GM12878 (cell line): ENCODE results near the gene CHD1L. TPM values are rescaled to one million over a fixed set of nuclear protein-coding genes. Genes with fewer than 3 reads are reported as not detected.

Experiments used
- ATAC-seq: fragments of 200-7000 bp; cut with Tn5 transposase; 3 replicates; pipeline ENCODE4 v1.9.1; 2020; ENCODE audit warnings: mild to moderate bottlenecking, moderate library complexity
- BruUV-seq: library from RNA; stranded (reverse); fragments of 400-500 nt; replicated peaks from 2 replicates; lab custom pipeline; 2021; lab: Mats Ljungman, UMichigan
- CTCF ChIA-PET: fragments of 300-600 bp; sonication (Branson Sonifier 250); formaldehyde crosslinking; extraction: SDS; loops from one replicate; lab custom pipeline; 2021; ENCODE audit warnings: inconsistent platforms; lab: Yijun Ruan, JAX
- POLR2A ChIA-PET: fragments of 350-600 bp; formaldehyde crosslinking; extraction: SDS; loops from one replicate; lab custom pipeline; 2021; ENCODE audit warnings: inconsistent platforms; lab: Charles Lee
- RAD21 ChIA-PET: fragments of 300-600 bp; sonication (Branson Sonifier 250); formaldehyde crosslinking; loops from one replicate; lab custom pipeline; 2023; ENCODE audit warnings: antibody characterized with exemption; ENCODE audit not compliant: unreplicated experiment; lab: Charles Lee
- SMC1A ChIA-PET: fragments of 300-600 bp; sonication (Branson Sonifier 250); formaldehyde crosslinking; loops from one replicate; lab custom pipeline; 2023; ENCODE audit not compliant: unreplicated experiment, uncharacterized antibody; lab: Charles Lee
- DNase-seq: peaks from one replicate; pipeline ENCODE4 v3.0.0-alpha.2; 2011; ENCODE audit warnings: low read depth, low spot score
- FAIRE-seq: peaks from 3 replicates; lab custom pipeline; 2011; peaks lifted over from hg19 to GRCh38; lab: Jason Lieb, UNC
- H2AFZ ChIP-seq: 2 replicates; pipeline ENCODE4 v1.6.0; 2011; ENCODE audit warnings: low read depth, low read length, control low read depth; ENCODE audit not compliant: control insufficient read depth
- H3K27ac ChIP-seq: 2 replicates; pipeline ENCODE4 v1.5.1; 2011; ENCODE audit warnings: control low read depth; ENCODE audit not compliant: control insufficient read depth, insufficient read depth
- H3K27me3 ChIP-seq, 2 experiments: replicated peaks in 1 of 2; 2 replicates each; pipeline versions ENCODE4 v1.6.0 to v1.6.1; 2011; ENCODE audit warnings: low read length in 1 of 2; ENCODE audit not compliant: control insufficient read depth in 2 of 2, insufficient read depth in 2 of 2
- H3K36me3 ChIP-seq, 2 experiments: 2 replicates each; pipeline ENCODE4 v1.5.1; 2011; ENCODE audit warnings: low read length in 1 of 2; ENCODE audit not compliant: control insufficient read depth in 2 of 2, insufficient read depth in 2 of 2
- H3K4me1 ChIP-seq: 2 replicates; pipeline ENCODE4 v1.6.1; 2011; ENCODE audit warnings: mild to moderate bottlenecking, low read length, moderate library complexity, mixed read lengths; ENCODE audit not compliant: control insufficient read depth, insufficient read depth
- H3K4me2 ChIP-seq: 2 replicates; pipeline ENCODE4 v1.6.0; 2011; ENCODE audit warnings: control low read depth; ENCODE audit not compliant: control insufficient read depth, insufficient read depth
- H3K4me3 ChIP-seq: fragments of 200-600 bp; sonication (generic); 2 replicates; pipeline ENCODE4 v1.5.1; 2016
- H3K79me2 ChIP-seq: 2 replicates; pipeline ENCODE4 v1.6.0; 2011; ENCODE audit warnings: low read length; ENCODE audit not compliant: control insufficient read depth, insufficient read depth
- H3K9ac ChIP-seq: 2 replicates; pipeline ENCODE4 v1.8.0; 2011; ENCODE audit warnings: low read length, control low read depth, mixed read lengths; ENCODE audit not compliant: control insufficient read depth, insufficient read depth
- H3K9me3 ChIP-seq: replicated peaks from 3 replicates; pipeline ENCODE4 v1.5.1; 2011; ENCODE audit warnings: mild to moderate bottlenecking, low read length; ENCODE audit not compliant: control insufficient read depth, insufficient read depth
- H4K20me1 ChIP-seq: 2 replicates; pipeline ENCODE4 v1.6.0; 2011; ENCODE audit not compliant: control insufficient read depth, insufficient read depth
- ATF3 ChIP-seq: IDR thresholded peaks from 2 replicates; pipeline ENCODE4 v1.6.1; 2011; ENCODE audit warnings: low read depth, mild to moderate bottlenecking, low read length, moderate library complexity, borderline replicate concordance; ENCODE audit errors: extremely low read depth
- CBFB ChIP-seq: IDR thresholded peaks from 2 replicates; pipeline ENCODE4 v1.6.1; 2016; ENCODE audit warnings: antibody characterized with exemption, low read depth
- ETV6 ChIP-seq, 2 experiments: fragments of 450-650 bp in 1 of 2; IDR thresholded peaks in 1 of 2; conservative IDR thresholded peaks in 1 of 2; 2 replicates each; pipeline ENCODE4 v1.6.1; 2014; ENCODE audit warnings: antibody characterized with exemption in 1 of 2, borderline replicate concordance in 1 of 2, low read depth in 1 of 2, mild to moderate bottlenecking in 1 of 2, moderate library complexity in 1 of 2
- HCFC1 ChIP-seq: fragments of 150-350 bp; IDR thresholded peaks from 2 replicates; pipeline ENCODE4 v1.6.1; 2014; ENCODE audit warnings: low read length
- NBN ChIP-seq: fragments of 450-650 bp; IDR thresholded peaks from 2 replicates; pipeline ENCODE4 v1.6.1; 2016
- NR2C2 ChIP-seq: IDR thresholded peaks from 2 replicates; pipeline ENCODE4 v1.6.1; 2011; ENCODE audit warnings: borderline replicate concordance, low read depth; ENCODE audit not compliant: control insufficient read depth, insufficient read length
- SPI1 ChIP-seq: IDR thresholded peaks from 2 replicates; pipeline ENCODE4 v1.6.1; 2011; ENCODE audit warnings: low read depth, mild to moderate bottlenecking, low read length, moderate library complexity, borderline replicate concordance; ENCODE audit not compliant: insufficient read depth
- WRNIP1 ChIP-seq: IDR thresholded peaks from 2 replicates; pipeline ENCODE4 v1.6.1; 2011; ENCODE audit warnings: low read depth, low read length, improper control_type of control experiment, borderline replicate concordance
- WGBS: methylation state at CpG from one replicate; pipeline ENCODE4 v1.1.6; 2016; ENCODE audit warnings: low lambda C conversion rate; ENCODE audit not compliant: insufficient replicate concordance, insufficient coverage; ENCODE audit errors: missing lambda C conversion rate; 5-methylcytosine and 5-hydroxymethylcytosine counted together
- in situ Hi-C: fragments of 300-500 bp; cut with MboI; formaldehyde crosslinking; loops from 9 replicates; pipeline ENCODE4 v1.14.3; 2018; ENCODE audit warnings: mixed read lengths
- intact Hi-C: fragments of 100-400 bp; cut with micrococcal nuclease; formaldehyde crosslinking; loops from one replicate; pipeline ENCODE4 v1.14.2; 2022; ENCODE audit not compliant: unreplicated experiment
- polyA plus RNA-seq, 11 experiments: library from polyadenylated mRNA; depleted of rRNA in 4 of 11; unstranded in 6 of 11; stranded (reverse) in 5 of 11; fragments of >200 nt; fragmentation: Nextera tagmentation in 4 of 11; fragmentation: Illumina TruSeq in 1 of 11; extraction: Ambion mirVana in 4 of 11; extraction: Trizol in 1 of 11; gene quantifications; 1 replicate in 1 of 11; 2 replicates in 10 of 11; pipeline versions ENCODE4 v1.2.1 to v1.2.3, GENCODE V29; 2011 to 2016; ENCODE audit warnings: inconsistent platforms in 2 of 11, missing spikeins in 2 of 11, low read depth in 1 of 11
- total RNA-seq, 4 experiments: library from RNA; depleted of rRNA in 3 of 4; stranded (reverse); fragments of >200 nt in 3 of 4; fragmentation: Illumina TruSeq in 1 of 4; extraction: Trizol in 1 of 4; gene quantifications; 2 replicates each; pipeline versions ENCODE4 v1.2.1 to v1.2.3, GENCODE V29; 2013 to 2021
- TF ChIP-seq, protein P1 (sequence below): IDR thresholded peaks from 2 replicates; pipeline ENCODE4 v1.6.1; 2012; ENCODE audit warnings: low read depth, low read length, improper control_type of control experiment

CHD1L gene
- total and polyA plus RNA-seq, 10 of the 15 experiments (the other 5 are each of a cell fraction or from before 2014, with no cell fraction given) = 21.2 to 54.2 (median 44.5) TPM

DNA sequence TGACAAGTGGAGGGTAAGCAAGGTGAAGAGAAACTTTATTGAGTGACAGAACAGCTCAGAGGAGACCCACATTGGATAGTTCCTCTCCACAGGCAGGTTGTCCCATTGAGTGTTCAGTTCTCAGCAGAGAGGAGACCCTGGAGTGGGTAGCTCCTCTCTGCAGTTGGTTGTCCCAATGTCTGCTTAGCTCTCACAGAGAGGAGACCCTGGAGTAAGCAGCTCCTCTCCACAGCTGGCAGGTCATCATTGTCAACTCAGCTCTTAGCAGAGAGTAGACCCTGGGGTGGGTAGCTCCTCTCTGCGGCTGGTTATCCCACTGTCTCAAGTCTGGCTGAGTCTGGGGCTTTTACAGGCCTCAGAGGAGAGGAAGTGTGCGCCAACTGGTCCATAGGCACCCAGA lies 6.0 kb upstream of the CHD1L start:
- in situ Hi-C loops (no loop called here), intact Hi-C loops (no loop called here)
- H3K79me2 ChIP-seq = no peaks in the 10 kb centered on the region
- peaks cover 5% of the 10 kb centered on the region; the same call in 2 of the 3 replicates for H3K9me3 ChIP-seq
- ATAC-seq (no peak), FAIRE-seq (no peak), DNase-seq (no peak)
- H3K4me1 ChIP-seq = no peaks in the 10 kb centered on the region
- SMC1A ChIA-PET = interaction anchor here (1.5 kb wide), 1 partner anchor 68 kb away, joined by 3 read pairs; no protein-coding TSS in a partner anchor
- no peak overlapping the region for H3K4me2 ChIP-seq
- no peak overlapping the region for H3K9ac ChIP-seq
- 20% methylated on average over 2 of the region's 2 CpGs for WGBS
- POLR2A ChIA-PET = no interaction called here
- no peak for TF ChIP-seq HCFC1
- TF ChIP-seq CBFB = no peak
- no peak overlapping the region for H2AFZ ChIP-seq
- H3K27me3 ChIP-seq = no peaks in the 10 kb centered on the region; a peak in 1 of 4 replicates
- no peak overlapping the region for H3K4me3 ChIP-seq
- no peak overlapping the region for H3K27ac ChIP-seq
- no peaks in the 10 kb centered on the region for H4K20me1 ChIP-seq
- BruUV-seq = no TSS peak
- H3K36me3 ChIP-seq = no peaks in the 10 kb centered on the region
- RAD21 ChIA-PET = no interaction called here
- CTCF ChIA-PET = interaction anchor here (0.8 kb wide), 1 partner anchor 13 kb away, joined by 4 read pairs; no protein-coding TSS in a partner anchor

DNA sequence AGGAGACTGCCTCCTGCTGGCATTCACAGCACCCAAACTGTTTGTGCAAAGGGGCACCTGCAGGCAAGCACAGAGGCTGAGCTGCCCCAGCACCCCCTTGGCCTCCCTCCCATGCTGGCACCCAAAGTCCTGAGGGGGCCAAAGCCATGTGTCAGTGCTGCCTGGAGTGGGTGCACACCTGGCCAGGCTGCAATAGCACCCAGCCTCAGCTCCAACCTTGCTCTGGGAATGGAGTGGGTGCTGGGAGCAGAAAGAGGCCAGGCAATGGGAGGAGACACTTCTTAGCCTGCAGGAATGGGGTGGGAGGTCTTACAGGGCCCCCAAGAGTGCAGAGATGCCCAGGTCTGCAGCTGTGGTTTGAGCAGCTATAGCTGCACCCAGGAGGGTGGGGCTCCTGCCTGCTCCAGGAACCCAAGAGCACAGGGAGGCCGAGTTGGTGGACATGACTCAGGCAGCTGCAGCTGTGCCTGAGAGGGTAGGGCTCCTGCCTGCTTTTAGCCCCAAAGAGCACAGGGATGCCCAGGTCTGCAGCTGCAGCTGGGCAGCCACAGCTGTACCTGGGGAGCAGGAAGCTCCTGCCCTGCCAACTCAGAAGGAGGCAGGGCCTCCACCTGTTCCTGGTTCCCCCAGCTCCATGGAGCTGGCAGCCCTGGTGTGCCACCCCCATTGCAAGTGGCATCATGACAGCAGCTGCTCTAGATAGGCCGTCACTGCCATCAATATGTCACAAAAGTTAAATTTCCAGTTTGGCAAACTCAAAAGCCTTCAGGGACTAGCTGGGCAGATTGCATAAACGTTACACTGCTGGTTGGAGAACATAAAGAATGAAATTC lies 5.3 kb upstream of the CHD1L start:
- TF ChIP-seq NBN (no peak), NR2C2 (no peak), WRNIP1 (no peak), ETV6 (conservative IDR thresholded peaks at IDR 0.05 in 1 of 2, IDR thresholded peaks at IDR 0.05 in 1 of 2; ENCODE audit: borderline replicate concordance in 1 of 2, low read depth in 1 of 2) (no peak), ATF3 (no peak), SPI1 (no peak)
- TF ChIP-seq, protein P1, sequence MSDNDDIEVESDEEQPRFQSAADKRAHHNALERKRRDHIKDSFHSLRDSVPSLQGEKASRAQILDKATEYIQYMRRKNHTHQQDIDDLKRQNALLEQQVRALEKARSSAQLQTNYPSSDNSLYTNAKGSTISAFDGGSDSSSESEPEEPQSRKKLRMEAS = no peak
- WGBS = 22% methylated on average over 3 of the region's 3 CpGs
- no peaks in the 10 kb centered on the region for H3K79me2 ChIP-seq
- H4K20me1 ChIP-seq = no peaks in the 10 kb centered on the region
- RAD21 ChIA-PET = no interaction called here
- H3K4me1 ChIP-seq = 0 out of 2 replicates have a peak, but pooled peaks cover 2% of the 10 kb centered on the region
- CTCF ChIA-PET = no interaction called here
- DNase-seq (no peak), ATAC-seq (no peak), FAIRE-seq (no peak)
- in situ Hi-C loops = no loop called here
- H3K4me3 ChIP-seq = no peak overlapping the region
- H3K27ac ChIP-seq = no peak overlapping the region
- SMC1A ChIA-PET = interaction anchor here (1.5 kb wide), 1 partner anchor 69 kb away, joined by 3 read pairs; no protein-coding TSS in a partner anchor
- no peak overlapping the region for H2AFZ ChIP-seq
- H3K9me3 ChIP-seq = peaks cover 5% of the 10 kb centered on the region; the same call in 2 of the 3 replicates
- BruUV-seq = no TSS peak
- POLR2A ChIA-PET = no interaction called here
- no peak overlapping the region for H3K4me2 ChIP-seq
- H3K36me3 ChIP-seq = no peaks in the 10 kb centered on the region
- no peaks in the 10 kb centered on the region; a peak in 1 of 4 replicates for H3K27me3 ChIP-seq
- intact Hi-C loops = no loop called here
- no peak overlapping the region for H3K9ac ChIP-seq
